22Rv1 (cell line): ENCODE results near the gene GPR180.
A peak's percentile ranks its signal among the peaks of the same experiment; 100 is the strongest.

ENCODE experiments used
- H3K27ac ChIP-seq: fragments of 450-650 bp; 2 replicates; pipeline ENCODE4 v1.5.1; 2017
- CTCF ChIP-seq: fragments of 450-650 bp; IDR thresholded peaks from 2 replicates; pipeline ENCODE4 v1.5.1; 2017; ENCODE audit warnings: mild to moderate bottlenecking
- ZFX ChIP-seq: fragments of 450-650 bp; IDR thresholded peaks from 2 replicates; pipeline ENCODE4 v1.6.1; 2017; ENCODE audit warnings: antibody characterized with exemption, borderline replicate concordance

The GPR180 gene

DNA sequence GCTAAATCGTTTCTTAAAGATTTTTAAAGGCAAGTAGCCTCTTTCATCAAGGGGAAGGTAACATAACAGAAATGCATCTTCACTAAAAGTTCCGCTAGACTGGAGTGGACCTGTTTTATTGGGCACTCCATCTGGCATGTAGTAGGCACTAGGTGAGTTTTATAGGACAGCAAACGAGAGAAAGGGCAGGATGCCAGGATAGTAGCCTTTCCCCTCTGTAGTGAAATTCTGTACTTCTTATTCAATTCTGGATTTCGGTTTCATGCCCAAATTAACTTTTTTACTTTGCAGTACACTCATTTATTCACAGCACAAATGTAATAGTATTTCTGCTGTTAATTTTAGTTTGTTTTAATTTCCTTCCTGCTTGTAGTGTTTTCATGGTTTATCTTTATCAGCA is 45.2 kb downstream of the GPR180 start:
- H3K27ac ChIP-seq: no peak overlapping the region
- TF ChIP-seq ZFX: no peak
- TF ChIP-seq CTCF: no peak

GRCh38 chr13:94656176-94656575 is 54.5 kb downstream of the GPR180 start:
- no peak overlapping the region for H3K27ac ChIP-seq
- TF ChIP-seq CTCF (no peak), ZFX (no peak)

DNA sequence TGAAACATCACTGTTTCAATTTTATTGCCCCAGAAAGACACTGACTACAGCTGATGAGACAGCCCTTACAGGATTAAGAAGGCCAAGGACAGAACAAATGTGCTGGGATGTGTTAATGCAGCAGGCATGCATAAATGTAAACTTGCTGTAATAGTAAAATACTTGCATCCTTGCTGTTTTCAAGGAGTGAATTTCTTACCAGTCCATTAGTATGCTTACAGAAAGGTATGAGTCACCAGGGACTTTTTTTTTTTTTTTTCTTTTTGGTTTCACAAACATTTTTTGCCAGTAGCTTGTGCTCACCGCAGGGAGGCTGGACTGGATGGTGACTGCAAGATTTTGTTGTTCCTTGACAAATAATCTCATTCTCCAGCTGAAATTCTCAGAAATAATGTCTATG is 55.1 kb downstream of the GPR180 start:
- TF ChIP-seq ZFX: no peak
- TF ChIP-seq CTCF: no peak
- no peak overlapping the region for H3K27ac ChIP-seq

- H3K27ac ChIP-seq: no peak overlapping the region
- TF ChIP-seq ZFX (no peak), CTCF (no peak)
These were observed 55.5 kb downstream of the GPR180 start for GRCh38 chr13:94657167-94657566.

- no peak for TF ChIP-seq CTCF
- TF ChIP-seq ZFX: no peak
- H3K27ac ChIP-seq: no peak overlapping the region
These were observed 57.4 kb downstream of the GPR180 start for GRCh38 chr13:94658926-94659597.

DNA sequence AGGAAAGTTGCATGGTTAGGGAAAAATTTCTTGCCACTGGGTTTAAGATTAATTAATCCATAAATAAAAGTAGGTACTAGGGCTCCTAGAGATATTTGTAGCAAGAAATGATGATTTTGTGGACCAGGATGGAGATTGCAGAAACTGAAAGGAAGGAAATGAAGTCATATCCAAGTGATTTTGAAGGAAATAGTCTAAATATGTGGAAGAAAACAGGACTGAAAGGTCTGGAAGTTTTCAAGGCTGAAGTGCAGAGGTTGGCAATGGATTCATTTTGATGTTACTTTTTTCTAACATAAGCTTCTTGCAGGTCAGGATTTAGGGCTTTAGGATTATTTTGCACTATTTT is 57.9 kb downstream of the GPR180 start:
- TF ChIP-seq ZFX (no peak), CTCF (no peak)
- H3K27ac ChIP-seq: no peak overlapping the region

DNA sequence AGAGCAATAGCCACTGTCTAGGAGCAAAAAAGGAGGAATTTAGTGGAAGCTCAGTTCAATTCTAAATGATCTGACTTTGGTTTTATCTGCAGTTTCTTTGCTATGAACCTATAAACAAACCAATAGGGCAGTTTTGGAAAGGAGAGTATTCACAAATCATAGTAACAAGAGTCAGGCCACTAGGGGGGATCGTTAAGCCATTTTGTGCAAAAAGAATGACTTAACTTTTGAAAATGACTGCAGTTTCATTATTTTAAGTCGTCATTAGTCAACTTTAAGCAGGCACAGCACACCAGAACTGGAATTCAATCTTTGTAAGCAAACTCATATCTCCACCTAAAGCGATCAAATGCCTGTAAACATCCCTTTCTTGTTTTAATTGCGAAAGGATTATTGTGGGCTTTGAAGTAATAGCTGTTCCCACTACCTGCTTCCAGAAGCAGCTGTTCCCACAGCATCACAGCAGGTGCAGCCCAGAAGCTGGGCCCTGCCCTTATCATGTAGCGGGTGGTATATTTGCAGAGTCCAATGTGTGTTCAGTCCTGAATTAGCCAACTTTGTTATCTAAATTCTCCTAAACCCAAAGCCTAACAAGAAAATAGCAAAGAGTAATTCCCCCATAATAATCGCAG is 59.2 kb downstream of the GPR180 start:
- TF ChIP-seq ZFX (no peak), CTCF (peak; percentile 45)
- H3K27ac ChIP-seq: no peak overlapping the region
